Midbrain (tissue), 1 donor: Measurements from ENCODE around the gene ANKRD52.
"Not testable (repeated sequence)": the region's sequence is repeated elsewhere in the genome, so short reads cannot be mapped to it uniquely, and the experiment has no call there.

Source experiments
- DNase-seq: peaks from one replicate; lab custom pipeline; 2025; lab: John Stamatoyannopoulos, UW

The ANKRD52 gene

GRCh38 chr12:56258068-56258819, at the start of gene ANKRD52:
Gene ANKRD52, minus strand, starts transcription at chr12:56258384. Its CDS starts 115 bp downstream, at chr12:56258269.
- DNase-seq = peak; percentile 80

- no peak for DNase-seq
Measured at GRCh38 chr12:56307221-56307965, 49.2 kb upstream of the ANKRD52 start.

DNA sequence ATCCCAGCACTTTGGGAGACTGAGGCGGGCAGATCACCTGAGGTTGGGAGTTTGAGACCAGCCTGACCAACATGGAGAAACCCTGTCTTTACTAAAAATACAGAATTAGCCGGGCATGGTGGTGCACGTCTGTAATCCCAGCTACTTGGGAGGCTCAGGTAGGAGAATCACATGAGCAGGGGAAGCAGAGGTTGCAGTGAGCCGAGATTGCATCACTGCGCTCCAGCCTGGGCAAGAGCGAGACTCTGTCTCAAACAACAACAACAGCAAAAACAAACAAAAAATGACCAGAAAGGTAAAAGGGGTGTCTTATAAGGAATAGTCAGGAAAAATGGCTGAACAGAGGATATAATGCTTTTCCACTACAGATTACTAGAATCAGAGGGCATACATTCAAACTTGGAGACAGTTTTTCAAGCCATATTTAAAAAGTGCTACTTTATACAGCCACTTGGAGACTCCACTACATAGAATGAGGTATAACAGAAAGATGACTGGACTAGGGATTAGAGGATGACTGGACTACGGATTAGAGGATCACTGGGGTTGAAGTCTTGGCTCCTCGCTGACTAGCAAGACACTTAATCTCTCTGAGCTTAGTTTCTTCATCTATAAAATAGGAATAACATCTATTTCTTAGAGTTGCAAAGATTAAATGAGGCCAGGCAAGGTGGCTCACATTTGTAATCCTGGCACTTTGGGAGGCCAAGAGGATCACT, 46.8 kb upstream of the ANKRD52 start:
- DNase-seq = no peak

- no peak for DNase-seq
Measured at GRCh38 chr12:56304276-56304675, 46.1 kb upstream of the ANKRD52 start.

DNA sequence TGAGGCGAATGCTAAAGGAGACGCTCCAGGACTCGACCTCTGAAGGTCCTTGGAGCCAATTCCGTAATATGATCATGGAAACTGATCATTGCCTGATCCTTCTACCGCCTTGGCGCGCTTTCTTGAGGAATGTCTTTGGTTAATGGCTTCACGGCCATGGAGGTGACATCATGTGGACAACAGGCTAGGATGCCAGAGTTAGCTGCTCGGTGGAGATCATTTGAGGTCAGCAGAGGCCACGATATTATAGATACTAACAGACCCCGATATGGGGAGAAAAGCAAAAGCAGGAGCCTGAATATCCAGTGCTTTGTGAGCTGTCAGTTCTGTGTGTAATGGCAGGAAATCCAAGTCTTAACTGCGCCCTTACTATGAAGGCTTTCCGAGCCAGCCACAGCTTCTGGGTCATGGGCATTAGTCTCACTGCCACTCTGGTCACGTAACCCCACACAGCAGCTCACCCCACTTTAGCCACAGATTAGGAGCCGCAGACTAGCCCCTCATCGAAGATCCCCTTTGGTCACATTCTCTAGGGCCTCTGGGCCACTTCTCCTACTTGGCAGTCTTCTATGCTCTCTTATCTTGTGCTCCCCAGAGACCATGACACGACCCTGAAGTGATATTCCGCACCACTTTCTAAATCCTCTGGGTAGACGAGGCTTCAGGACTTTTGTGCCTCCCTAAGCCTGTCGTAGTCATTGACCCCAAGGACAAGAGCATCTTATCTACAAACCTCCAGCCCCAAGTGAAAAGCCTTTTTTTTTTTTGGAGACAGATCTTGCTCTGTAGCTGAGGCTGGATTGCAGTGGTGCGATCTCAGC, 42.7 kb upstream of the ANKRD52 start:
- DNase-seq = no peak

- peak; percentile 98 for DNase-seq
Measured at GRCh38 chr12:56299853-56300643, 41.9 kb upstream of the ANKRD52 start, which contains the start of gene CS. Gene CS, minus strand, starts transcription at chr12:56300330. Its CDS starts 129 bp downstream, at chr12:56300201.

- DNase-seq = no peak
Measured at GRCh38 chr12:56299308-56299852, 41.2 kb upstream of the ANKRD52 start.

- DNase-seq = no peak
Measured at GRCh38 chr12:56298828-56299227, 40.6 kb upstream of the ANKRD52 start.

DNA sequence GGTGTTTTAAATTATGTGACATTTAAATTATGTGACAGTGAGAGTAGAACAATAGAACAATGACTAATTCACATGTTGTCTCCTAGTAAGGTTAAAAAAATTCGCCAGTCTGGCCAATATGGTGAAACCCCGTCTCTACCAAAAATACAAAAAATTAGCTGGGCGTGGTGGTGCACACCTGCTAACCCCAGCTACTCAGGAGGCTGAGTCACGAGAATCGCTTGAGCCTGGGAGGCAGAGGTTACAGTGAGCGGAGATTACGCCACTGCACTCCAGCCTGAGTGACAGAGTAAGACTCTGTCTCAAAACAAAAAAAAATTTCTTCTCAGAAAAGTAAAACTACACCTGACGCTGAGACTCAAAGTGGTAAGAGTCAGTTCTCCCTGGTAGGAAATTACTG, 39.2 kb upstream of the ANKRD52 start:
- no peak for DNase-seq

DNA sequence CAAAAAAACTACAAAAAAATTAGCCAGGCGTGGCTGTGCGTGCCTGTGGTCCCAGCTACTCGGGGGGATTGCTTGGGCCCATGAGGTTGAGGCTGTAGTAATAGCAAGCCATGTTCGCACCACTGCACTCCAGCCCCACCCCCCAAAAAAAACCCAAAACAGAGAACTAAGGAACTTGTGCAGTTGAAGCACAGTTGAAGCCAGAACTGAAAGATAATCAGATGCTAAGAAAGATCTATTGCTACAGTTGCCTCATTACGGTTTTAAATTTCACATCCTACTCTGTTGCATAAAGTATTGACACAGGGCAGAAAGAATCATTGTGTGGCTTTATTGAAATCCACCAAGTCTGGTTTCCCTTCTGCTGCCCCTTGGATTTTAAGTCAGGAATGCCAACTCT, 38.1 kb upstream of the ANKRD52 start:
- no peak for DNase-seq

DNA sequence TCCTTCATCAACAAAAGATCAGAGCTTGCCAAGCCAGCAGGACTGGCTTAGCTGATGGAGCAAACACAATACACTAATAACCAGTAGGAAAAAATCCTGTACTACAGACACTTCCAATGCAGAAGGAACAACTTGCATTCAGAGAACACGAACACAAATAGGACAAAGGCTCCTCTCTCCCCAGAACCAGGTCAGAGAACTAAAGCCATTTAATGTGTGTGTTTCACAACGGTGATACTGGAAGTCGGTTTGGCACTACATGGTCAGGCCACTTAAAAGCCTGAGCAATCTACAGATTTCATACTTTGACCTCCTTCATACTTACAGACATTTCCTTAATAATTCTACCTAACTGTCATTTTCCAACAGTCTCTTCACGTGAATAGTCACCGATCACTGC, 35.6 kb upstream of the ANKRD52 start:
- no peak for DNase-seq

DNA sequence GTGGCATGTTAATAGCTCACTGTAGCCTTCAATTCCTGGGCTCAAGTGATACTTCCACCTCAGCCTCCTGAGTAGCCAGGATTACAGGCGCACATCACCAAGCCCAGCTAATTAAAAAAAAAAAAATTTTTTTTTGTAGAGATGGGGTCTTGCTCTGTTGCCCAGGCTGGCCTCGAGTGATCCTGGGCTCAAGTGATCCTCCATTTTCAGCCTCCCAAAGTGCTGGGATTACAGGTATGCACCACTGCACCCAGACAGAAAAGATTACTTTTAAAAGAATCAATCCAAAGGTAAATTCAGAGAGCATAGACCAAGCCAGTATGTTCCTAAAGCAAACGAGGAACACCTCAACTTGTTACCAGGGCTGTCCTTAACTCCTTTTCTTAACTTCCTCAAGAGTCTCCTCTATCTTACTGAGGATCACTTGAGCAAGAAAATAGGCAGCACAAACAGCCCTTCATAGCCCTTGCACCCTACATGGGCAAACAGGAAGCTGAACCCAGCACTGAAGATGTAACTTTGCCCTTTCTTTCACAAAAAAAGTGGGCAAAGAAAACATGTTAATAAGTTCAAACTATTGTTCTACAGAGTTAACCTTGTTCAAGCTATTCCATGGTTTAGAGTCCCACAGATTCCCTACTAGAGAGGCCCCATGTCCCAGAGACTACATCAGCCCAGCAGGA, 30.7 kb upstream of the ANKRD52 start:
- DNase-seq = no peak

- DNase-seq = no peak
Measured at GRCh38 chr12:56286044-56286830, 28.1 kb upstream of the ANKRD52 start.

DNA sequence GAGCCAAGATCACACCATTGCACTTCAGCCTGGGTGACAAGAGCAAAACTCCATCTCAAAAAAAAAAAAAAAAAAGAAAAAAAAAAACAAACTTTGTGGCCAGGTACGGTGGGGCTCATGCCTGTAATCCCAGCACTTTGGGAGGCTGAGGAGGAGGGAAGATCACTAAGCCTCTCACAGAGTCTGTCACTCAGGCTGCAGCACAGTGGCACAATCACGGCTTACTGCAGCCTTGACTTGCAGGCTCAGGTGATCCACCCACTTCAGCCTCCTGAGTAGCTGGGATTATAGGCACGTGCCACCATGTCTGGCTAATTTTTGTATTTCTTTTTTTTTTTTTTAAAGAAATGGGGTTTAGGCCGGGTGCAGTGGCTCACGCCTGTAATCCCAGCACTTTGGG, 26.1 kb upstream of the ANKRD52 start:
- DNase-seq = not testable (repeated sequence)

GRCh38 chr12:56282579-56282978, 24.4 kb upstream of the ANKRD52 start:
- no peak for DNase-seq

DNA sequence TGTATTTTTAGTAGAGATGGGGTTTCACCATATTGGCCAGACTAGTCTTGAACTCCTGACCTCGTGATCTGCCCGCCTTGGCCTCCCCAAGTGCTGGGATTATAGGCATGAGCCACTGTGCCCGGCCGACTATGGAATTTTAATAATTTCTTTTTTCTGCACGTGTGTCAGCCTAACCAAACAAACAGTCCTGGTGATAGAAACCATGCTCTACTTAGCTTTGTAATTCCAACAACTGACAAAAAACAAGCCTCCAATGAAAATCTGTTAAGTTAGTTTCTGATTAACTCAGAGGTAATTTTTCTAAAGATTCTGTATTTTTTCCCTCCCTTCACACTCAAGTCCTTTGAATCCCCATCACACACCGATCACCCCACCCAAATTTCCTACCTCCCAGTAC, 23.8 kb upstream of the ANKRD52 start:
- DNase-seq = no peak

DNA sequence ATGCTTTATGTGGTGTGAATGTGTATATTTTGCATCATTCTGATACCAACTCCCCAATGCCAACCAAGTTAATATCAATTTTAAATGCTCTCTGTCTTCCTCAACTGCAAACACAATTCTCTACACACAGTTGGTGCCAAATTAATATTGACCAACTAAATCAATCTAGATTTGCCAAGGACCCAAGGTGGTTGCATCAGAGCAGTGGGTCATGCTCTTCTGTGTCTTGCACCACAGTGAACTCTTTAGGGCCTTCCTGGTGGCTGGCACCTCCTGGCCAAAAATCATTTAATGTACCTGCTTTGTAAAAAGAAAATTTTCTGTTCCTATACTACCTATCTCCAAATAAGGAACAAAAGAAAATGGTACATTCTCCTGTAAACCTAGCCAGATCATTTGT, 22.7 kb upstream of the ANKRD52 start:
- no peak for DNase-seq

DNA sequence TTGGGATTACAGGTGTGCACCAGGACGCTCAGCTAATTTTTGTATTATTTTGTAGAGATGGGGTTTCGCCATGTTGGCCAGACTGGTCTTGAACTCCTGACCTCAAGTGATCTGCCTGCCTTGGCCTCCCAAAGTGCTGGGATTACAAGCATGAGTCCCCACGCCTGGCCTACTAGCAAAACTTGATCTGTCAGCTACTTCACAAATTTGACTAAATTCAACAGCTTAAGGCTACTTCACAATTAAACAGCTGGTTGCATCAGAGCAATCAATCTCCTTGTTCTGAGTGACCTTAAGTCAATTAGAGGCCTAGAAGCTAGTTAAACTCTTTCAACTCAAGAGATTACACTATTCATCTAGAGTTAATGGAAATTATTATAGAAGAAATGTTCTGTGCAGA, 20.7 kb upstream of the ANKRD52 start:
- no peak for DNase-seq

DNA sequence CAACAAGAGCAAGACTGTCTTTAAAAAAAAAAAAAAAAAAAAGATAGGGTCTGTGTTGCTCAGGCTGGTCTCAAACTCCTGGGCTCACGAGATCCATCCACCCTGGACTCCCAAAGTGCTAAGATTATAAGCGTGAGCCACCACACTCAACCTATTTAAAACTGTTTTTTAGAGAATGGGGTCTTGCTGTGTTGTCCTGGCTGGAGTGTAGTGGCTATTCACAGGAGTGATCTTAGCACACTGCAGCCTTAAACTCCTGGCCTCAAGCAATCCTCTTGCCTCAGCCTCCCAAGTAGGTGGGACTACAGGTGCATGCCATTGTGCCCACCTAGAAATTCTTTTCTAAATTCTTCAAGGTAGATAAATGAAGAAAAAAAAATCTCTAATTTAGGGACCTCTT, 16.1 kb upstream of the ANKRD52 start:
- DNase-seq = no peak
